Inflammatory macrophage treated with lipopolysaccharide for 1 hour (primary cell): ENCODE measurements around the gene MIER2.

ENCODE experiments used
- DNase-seq, 2 donors: peaks; one replicate each; pipeline ENCODE4 v3.0.0-alpha.2; 2020 to 2022

The MIER2 gene

GRCh38 chr19:377801-378581, 33.4 kb upstream of the MIER2 start:
- DNase-seq, result no peak

- no peak for DNase-seq
Measured at GRCh38 chr19:376111-376470, 31.5 kb upstream of the MIER2 start.

GRCh38 chr19:375395-376110, 31.0 kb upstream of the MIER2 start:
- DNase-seq, result no peak

- DNase-seq, result no peak
Measured at GRCh38 chr19:374886-375235, 30.3 kb upstream of the MIER2 start.

GRCh38 chr19:374183-374885, 29.7 kb upstream of the MIER2 start:
- DNase-seq, result no peak

- DNase-seq, result no peak
Measured at GRCh38 chr19:373391-374182, 29.0 kb upstream of the MIER2 start.

- no peak for DNase-seq
Measured at GRCh38 chr19:372306-372890, 27.8 kb upstream of the MIER2 start.

- DNase-seq, result no peak
Measured at GRCh38 chr19:371501-372168, 27.0 kb upstream of the MIER2 start.

GRCh38 chr19:370641-371330, 26.2 kb upstream of the MIER2 start:
- no peak for DNase-seq

- no peak for DNase-seq
Measured at GRCh38 chr19:369876-370275, 25.3 kb upstream of the MIER2 start.

- no peak for DNase-seq
Measured at GRCh38 chr19:369256-369655, 24.7 kb upstream of the MIER2 start.

GRCh38 chr19:368630-369024, 24.0 kb upstream of the MIER2 start:
- no peak for DNase-seq

GRCh38 chr19:367963-368629, 23.5 kb upstream of the MIER2 start:
- DNase-seq, result no peak

- no peak for DNase-seq
Measured at GRCh38 chr19:367561-367960, 23.0 kb upstream of the MIER2 start.

- DNase-seq, result no peak
Measured at GRCh38 chr19:366951-367350, 22.4 kb upstream of the MIER2 start.

- DNase-seq, result no peak
Measured at GRCh38 chr19:366205-366783, 21.7 kb upstream of the MIER2 start.

GRCh38 chr19:364496-365287, 20.1 kb upstream of the MIER2 start:
- no peak for DNase-seq

- no peak for DNase-seq
Measured at GRCh38 chr19:362683-363082, 18.1 kb upstream of the MIER2 start.

GRCh38 chr19:362154-362553, 17.6 kb upstream of the MIER2 start:
- DNase-seq, result no peak

- no peak for DNase-seq
Measured at GRCh38 chr19:359653-359925, 15.0 kb upstream of the MIER2 start.
